K562 (cell line): Measurements from ENCODE around the gene HPS5. TPM values are rescaled to one million over a fixed set of nuclear protein-coding genes. Genes with fewer than 3 reads are reported as not detected.

ENCODE experiments used
- CC2D1A ChIP-seq: fragments of 450-650 bp; IDR thresholded peaks from 2 replicates; pipeline ENCODE4 v1.6.1; 2017; ENCODE audit warnings: mild to moderate bottlenecking
- CCAR2 ChIP-seq: fragments of 200-400 bp; formaldehyde crosslinking; IDR thresholded peaks from 2 replicates; pipeline ENCODE4 v1.6.1; 2017; ENCODE audit warnings: mild to moderate bottlenecking, low read depth, low read length
- EP300 ChIP-seq: IDR thresholded peaks from 2 replicates; pipeline ENCODE4 v1.6.1; 2012; ENCODE audit warnings: low read length, improper control_type of control experiment
- HMGN3 ChIP-seq: IDR thresholded peaks from 2 replicates; pipeline ENCODE4 v1.6.1; 2011; ENCODE audit warnings: borderline replicate concordance, low read depth, mild to moderate bottlenecking, mixed read lengths, low read length; ENCODE audit not compliant: insufficient read length; ENCODE audit errors: extremely low read depth
- MTA3 ChIP-seq: fragments of 450-650 bp; formaldehyde crosslinking; IDR thresholded peaks from 2 replicates; pipeline ENCODE4 v1.6.1; 2017; ENCODE audit warnings: mild to moderate bottlenecking, borderline replicate concordance
- POLR3A ChIP-seq: IDR thresholded peaks from 2 replicates; pipeline ENCODE4 v1.6.1; 2011; ENCODE audit warnings: borderline replicate concordance, mild to moderate bottlenecking, moderate library complexity; ENCODE audit not compliant: insufficient read length, insufficient read depth; ENCODE audit errors: extremely low read depth
- PTTG1 ChIP-seq: fragments of 450-650 bp; IDR thresholded peaks from 2 replicates; pipeline ENCODE4 v1.6.1; 2016; ENCODE audit warnings: low read depth, mild to moderate bottlenecking, missing genetic modification characterization, missing compliant biosample characterization
- ZFP30 ChIP-seq: fragments of 250-450 bp; sonication (Bioruptor Pico); IDR thresholded peaks from 2 replicates; pipeline ENCODE4 v1.8.0; 2022; ENCODE audit warnings: moderate library complexity, mild to moderate bottlenecking, inconsistent platforms, borderline replicate concordance
- ZNF586 ChIP-seq: fragments of 450-650 bp; formaldehyde crosslinking; conservative IDR thresholded peaks from 2 replicates; pipeline ENCODE4 v1.4.0; 2020; ENCODE audit warnings: mild to moderate bottlenecking, moderate library complexity
- ZSCAN29 ChIP-seq: fragments of 450-650 bp; IDR thresholded peaks from 2 replicates; pipeline ENCODE4 v1.6.1; 2017
- polyA plus RNA-seq, 8 experiments: library from polyadenylated mRNA; depleted of rRNA in 4 of 8; stranded (reverse) in 5 of 8; unstranded in 3 of 8; fragments of >200 nt; fragmentation: Nextera tagmentation in 2 of 8; fragmentation: Illumina TruSeq in 1 of 8; extraction: Ambion mirVana in 2 of 8; extraction: Trizol in 1 of 8; gene quantifications; 2 replicates each; pipeline versions ENCODE4 v1.2.1 to v1.2.3, GENCODE V29; 2011 to 2014; ENCODE audit warnings: inconsistent platforms in 1 of 8, missing spikeins in 1 of 8
- total RNA-seq, 7 experiments: library from RNA; depleted of rRNA in 6 of 7; stranded (reverse); fragments of >200 nt in 6 of 7; fragmentation: Illumina TruSeq in 2 of 7; extraction: Trizol in 2 of 7; gene quantifications; 2 replicates each; pipeline versions ENCODE4 v1.2.1 to v1.2.3, GENCODE V29; 2011 to 2021; ENCODE audit warnings: low replicate concordance in 1 of 7
- TF ChIP-seq, protein P1 (sequence below), 2 experiments: fragments of 200-800 bp in 1 of 2; sonication (Bioruptor generic) in 1 of 2; sonication (generic) in 1 of 2; formaldehyde crosslinking in 1 of 2; IDR thresholded peaks in 1 of 2; conservative IDR thresholded peaks in 1 of 2; 2 replicates each; pipeline versions ENCODE4 v1.5.0 to v1.6.1; 2016 to 2020; ENCODE audit warnings: missing compliant biosample characterization in 1 of 2, missing genetic modification characterization in 1 of 2, missing genetic modification reagents in 1 of 2
- TF ChIP-seq, protein P2 (sequence below), 2 experiments: fragments of 450-650 bp in 1 of 2; sonication (generic) in 1 of 2; formaldehyde crosslinking in 1 of 2; IDR thresholded peaks in 1 of 2; conservative IDR thresholded peaks in 1 of 2; 2 replicates each; pipeline versions ENCODE4 v1.6.1 to v1.8.1; 2016 to 2023; ENCODE audit warnings: mild to moderate bottlenecking in 2 of 2, moderate library complexity in 2 of 2, inconsistent platforms in 1 of 2, missing genetic modification reagents in 1 of 2
- TF ChIP-seq, protein P3 (sequence below): fragments of 250-450 bp; sonication (Bioruptor Pico); IDR thresholded peaks from 2 replicates; pipeline ENCODE4 v1.8.0; 2021; ENCODE audit warnings: borderline replicate concordance, mild to moderate bottlenecking, moderate library complexity; ENCODE audit not compliant: poor library complexity, severe bottlenecking
- TF ChIP-seq, protein P4 (sequence below): fragments of 250-450 bp; sonication (Bioruptor Pico); IDR thresholded peaks from 2 replicates; pipeline ENCODE4 v1.5.0; 2020; ENCODE audit warnings: mild to moderate bottlenecking, borderline replicate concordance
- TF ChIP-seq, protein P5 (sequence below): fragments of 200-400 bp; formaldehyde crosslinking; IDR thresholded peaks from 2 replicates; pipeline ENCODE4 v1.6.1; 2017; ENCODE audit warnings: mild to moderate bottlenecking, low read depth, low read length, moderate library complexity
- TF ChIP-seq, protein P6 (sequence below): sonication (generic); formaldehyde crosslinking; IDR thresholded peaks from 2 replicates; pipeline ENCODE4 v1.8.0; 2022; ENCODE audit warnings: mild to moderate bottlenecking, missing genetic modification reagents

Gene HPS5
- total and polyA plus RNA-seq, 9 of the 15 experiments (the other 6 are each of a cell fraction or from before 2014, with no cell fraction given) = 12.2 to 28.1 (median 16.8) TPM

DNA sequence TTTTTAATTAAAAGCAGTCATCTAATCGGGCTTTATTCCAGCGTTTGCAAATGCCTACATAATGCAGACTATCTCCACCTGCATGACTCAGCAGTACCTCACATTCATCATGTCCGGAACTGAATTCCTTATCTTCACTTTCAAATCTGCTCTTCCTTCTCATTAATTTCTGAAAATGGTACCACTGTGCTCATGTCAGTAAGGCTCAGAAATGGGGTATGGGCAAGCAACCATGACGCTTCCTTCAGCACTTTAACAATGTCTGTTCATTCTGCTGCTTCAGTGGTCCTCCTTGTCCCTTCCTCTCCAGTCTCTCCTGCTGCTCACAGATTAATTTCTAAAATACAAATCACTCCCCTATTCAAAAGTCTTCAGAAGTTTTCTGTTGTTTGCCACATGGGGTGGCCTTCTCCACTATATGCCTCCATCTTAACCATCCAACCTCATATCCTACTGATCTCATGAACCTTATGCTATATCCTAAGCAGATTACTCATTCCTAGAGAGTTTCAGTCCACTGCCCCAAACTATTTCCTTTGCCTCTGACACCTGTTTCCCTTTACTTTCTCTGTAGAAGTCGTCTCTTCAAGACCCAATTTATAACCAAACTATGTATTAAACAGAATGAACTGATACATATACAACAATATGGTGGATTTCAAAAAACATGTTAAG lies 7.4 kb upstream of the HPS5 start (continued):
- TF ChIP-seq, protein P1, sequence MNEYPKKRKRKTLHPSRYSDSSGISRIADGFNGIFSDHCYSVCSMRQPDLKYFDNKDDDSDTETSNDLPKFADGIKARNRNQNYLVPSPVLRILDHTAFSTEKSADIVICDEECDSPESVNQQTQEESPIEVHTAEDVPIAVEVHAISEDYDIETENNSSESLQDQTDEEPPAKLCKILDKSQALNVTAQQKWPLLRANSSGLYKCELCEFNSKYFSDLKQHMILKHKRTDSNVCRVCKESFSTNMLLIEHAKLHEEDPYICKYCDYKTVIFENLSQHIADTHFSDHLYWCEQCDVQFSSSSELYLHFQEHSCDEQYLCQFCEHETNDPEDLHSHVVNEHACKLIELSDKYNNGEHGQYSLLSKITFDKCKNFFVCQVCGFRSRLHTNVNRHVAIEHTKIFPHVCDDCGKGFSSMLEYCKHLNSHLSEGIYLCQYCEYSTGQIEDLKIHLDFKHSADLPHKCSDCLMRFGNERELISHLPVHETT (CRISPR knock-in tag; conservative IDR thresholded peaks at IDR 0.05 in 1 of 2, IDR thresholded peaks at IDR 0.05 in 1 of 2) = no peak
- TF ChIP-seq, protein P2, sequence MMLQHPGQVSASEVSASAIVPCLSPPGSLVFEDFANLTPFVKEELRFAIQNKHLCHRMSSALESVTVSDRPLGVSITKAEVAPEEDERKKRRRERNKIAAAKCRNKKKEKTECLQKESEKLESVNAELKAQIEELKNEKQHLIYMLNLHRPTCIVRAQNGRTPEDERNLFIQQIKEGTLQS (IDR thresholded peaks at IDR 0.05) = peak; percentile 82
- TF ChIP-seq, protein P2 (CRISPR knock-in tag; conservative IDR thresholded peaks at IDR 0.05) = no peak
- TF ChIP-seq HMGN3 = no peak
- TF ChIP-seq CC2D1A = 0 out of 2 replicates have a peak, but pooled peaks have one; percentile 19
- TF ChIP-seq ZFP30 (CRISPR knock-in tag) = no peak
- 0 out of 2 replicates have a peak, but pooled peaks have one; percentile 24 for TF ChIP-seq MTA3
- no peak for TF ChIP-seq PTTG1 (tag)
- TF ChIP-seq, protein P3, sequence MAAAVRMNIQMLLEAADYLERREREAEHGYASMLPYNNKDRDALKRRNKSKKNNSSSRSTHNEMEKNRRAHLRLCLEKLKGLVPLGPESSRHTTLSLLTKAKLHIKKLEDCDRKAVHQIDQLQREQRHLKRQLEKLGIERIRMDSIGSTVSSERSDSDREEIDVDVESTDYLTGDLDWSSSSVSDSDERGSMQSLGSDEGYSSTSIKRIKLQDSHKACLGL (CRISPR knock-in tag) = no peak
- TF ChIP-seq POLR3A = no peak
- TF ChIP-seq EP300 = peak; percentile 80
- TF ChIP-seq, protein P4, sequence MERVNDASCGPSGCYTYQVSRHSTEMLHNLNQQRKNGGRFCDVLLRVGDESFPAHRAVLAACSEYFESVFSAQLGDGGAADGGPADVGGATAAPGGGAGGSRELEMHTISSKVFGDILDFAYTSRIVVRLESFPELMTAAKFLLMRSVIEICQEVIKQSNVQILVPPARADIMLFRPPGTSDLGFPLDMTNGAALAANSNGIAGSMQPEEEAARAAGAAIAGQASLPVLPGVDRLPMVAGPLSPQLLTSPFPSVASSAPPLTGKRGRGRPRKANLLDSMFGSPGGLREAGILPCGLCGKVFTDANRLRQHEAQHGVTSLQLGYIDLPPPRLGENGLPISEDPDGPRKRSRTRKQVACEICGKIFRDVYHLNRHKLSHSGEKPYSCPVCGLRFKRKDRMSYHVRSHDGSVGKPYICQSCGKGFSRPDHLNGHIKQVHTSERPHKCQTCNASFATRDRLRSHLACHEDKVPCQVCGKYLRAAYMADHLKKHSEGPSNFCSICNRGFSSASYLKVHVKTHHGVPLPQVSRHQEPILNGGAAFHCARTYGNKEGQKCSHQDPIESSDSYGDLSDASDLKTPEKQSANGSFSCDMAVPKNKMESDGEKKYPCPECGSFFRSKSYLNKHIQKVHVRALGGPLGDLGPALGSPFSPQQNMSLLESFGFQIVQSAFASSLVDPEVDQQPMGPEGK = no peak
- no peak for TF ChIP-seq ZSCAN29
- TF ChIP-seq, protein P5, sequence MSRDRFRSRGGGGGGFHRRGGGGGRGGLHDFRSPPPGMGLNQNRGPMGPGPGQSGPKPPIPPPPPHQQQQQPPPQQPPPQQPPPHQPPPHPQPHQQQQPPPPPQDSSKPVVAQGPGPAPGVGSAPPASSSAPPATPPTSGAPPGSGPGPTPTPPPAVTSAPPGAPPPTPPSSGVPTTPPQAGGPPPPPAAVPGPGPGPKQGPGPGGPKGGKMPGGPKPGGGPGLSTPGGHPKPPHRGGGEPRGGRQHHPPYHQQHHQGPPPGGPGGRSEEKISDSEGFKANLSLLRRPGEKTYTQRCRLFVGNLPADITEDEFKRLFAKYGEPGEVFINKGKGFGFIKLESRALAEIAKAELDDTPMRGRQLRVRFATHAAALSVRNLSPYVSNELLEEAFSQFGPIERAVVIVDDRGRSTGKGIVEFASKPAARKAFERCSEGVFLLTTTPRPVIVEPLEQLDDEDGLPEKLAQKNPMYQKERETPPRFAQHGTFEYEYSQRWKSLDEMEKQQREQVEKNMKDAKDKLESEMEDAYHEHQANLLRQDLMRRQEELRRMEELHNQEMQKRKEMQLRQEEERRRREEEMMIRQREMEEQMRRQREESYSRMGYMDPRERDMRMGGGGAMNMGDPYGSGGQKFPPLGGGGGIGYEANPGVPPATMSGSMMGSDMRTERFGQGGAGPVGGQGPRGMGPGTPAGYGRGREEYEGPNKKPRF = no peak
- no peak for TF ChIP-seq ZNF586 (CRISPR knock-in tag)
- TF ChIP-seq, protein P6, sequence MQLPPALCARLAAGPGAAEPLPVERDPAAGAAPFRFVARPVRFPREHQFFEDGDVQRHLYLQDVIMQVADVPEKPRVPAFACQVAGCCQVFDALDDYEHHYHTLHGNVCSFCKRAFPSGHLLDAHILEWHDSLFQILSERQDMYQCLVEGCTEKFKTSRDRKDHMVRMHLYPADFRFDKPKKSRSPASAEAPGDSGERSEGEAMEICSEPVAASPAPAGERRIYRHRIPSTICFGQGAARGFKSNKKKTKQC (CRISPR knock-in tag) = no peak
- TF ChIP-seq CCAR2 = no peak
